HAP-1 (cell line): ENCODE results near the gene CMKLR1.

ENCODE experiments used
- DNase-seq, 2 experiments: peaks; one replicate each; pipeline ENCODE4 v3.0.0-alpha.2; 2016 to 2020; ENCODE audit warnings: low spot score in 2 of 2
- H3K27me3 ChIP-seq: fragments of 250-450 bp; sonication (Bioruptor Pico); 2 replicates; pipeline ENCODE4 v1.5.1; 2020; ENCODE audit warnings: low read depth, mild to moderate bottlenecking, moderate library complexity
- H3K36me3 ChIP-seq: fragments of 250-450 bp; sonication (Bioruptor Pico); replicated peaks from 2 replicates; pipeline ENCODE4 v1.5.1; 2020; ENCODE audit warnings: mild to moderate bottlenecking
- H3K4me1 ChIP-seq: fragments of 250-450 bp; sonication (Bioruptor Pico); 2 replicates; pipeline ENCODE4 v1.5.1; 2020; ENCODE audit warnings: mild to moderate bottlenecking
- H3K4me3 ChIP-seq: fragments of 250-450 bp; sonication (Bioruptor Pico); 2 replicates; pipeline ENCODE4 v1.5.1; 2020; ENCODE audit warnings: mild to moderate bottlenecking, moderate library complexity
- H3K9me3 ChIP-seq: fragments of 250-450 bp; sonication (Bioruptor Pico); 2 replicates; pipeline ENCODE4 v1.5.1; 2020; ENCODE audit warnings: mild to moderate bottlenecking, moderate library complexity
- in situ Hi-C: fragments of 300-500 bp; cut with MboI; formaldehyde crosslinking; loops from 3 replicates; pipeline ENCODE4 v1.14.3; 2020; ENCODE audit warnings: low sequenced_read_pairs, inconsistent platforms, mixed read lengths

The CMKLR1 gene

GRCh38 chr12:108254517-108255251 is 84.4 kb downstream of the CMKLR1 start:
- no peak overlapping the region for H3K4me3 ChIP-seq
- no peak for DNase-seq
- no peaks in the 10 kb centered on the region for H3K9me3 ChIP-seq
- H3K36me3 ChIP-seq = no peaks in the 10 kb centered on the region
- no peaks in the 10 kb centered on the region for H3K4me1 ChIP-seq
- peaks cover 3% of the 10 kb centered on the region; the same call in 1 of the 2 replicates for H3K27me3 ChIP-seq
- in situ Hi-C loops = no loop called here

- H3K4me1 ChIP-seq = no peaks in the 10 kb centered on the region
- H3K27me3 ChIP-seq = peaks cover 3% of the 10 kb centered on the region; the same call in 1 of the 2 replicates
- no peaks in the 10 kb centered on the region for H3K9me3 ChIP-seq
- H3K4me3 ChIP-seq = no peak overlapping the region
- DNase-seq = no peak
- H3K36me3 ChIP-seq = no peaks in the 10 kb centered on the region
- in situ Hi-C loops = no loop called here
Observed at GRCh38 chr12:108254030-108254429, 85.1 kb downstream of the CMKLR1 start.

GRCh38 chr12:108253540-108253939 is 85.6 kb downstream of the CMKLR1 start:
- Histone ChIP-seq H3K9me3 (no peaks in the 10 kb centered on the region), H3K36me3 (no peaks in the 10 kb centered on the region), H3K4me3 (no peak overlapping the region), H3K27me3 (peaks cover 3% of the 10 kb centered on the region; the same call in 1 of the 2 replicates), H3K4me1 (no peaks in the 10 kb centered on the region)
- in situ Hi-C loops = no loop called here
- no peak for DNase-seq

DNA sequence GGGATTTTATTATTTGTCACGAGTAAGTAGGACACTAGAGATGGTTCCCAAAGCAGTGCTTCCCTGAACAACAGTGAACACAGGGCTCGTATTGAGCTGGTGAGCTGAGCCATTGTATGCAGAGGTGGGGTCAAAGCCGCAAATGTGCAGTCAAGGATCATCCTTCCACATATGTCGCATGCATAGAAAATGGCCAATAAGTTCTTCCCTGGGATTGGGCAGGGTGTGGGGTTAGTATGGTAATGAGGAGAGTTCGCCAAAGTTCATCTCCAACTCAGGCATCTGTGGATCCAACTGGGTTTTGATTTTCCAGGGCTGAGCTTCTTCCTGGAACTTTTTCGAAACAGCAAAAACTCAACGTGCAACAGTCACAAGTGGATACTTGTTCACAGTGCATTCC is 86.6 kb downstream of the CMKLR1 start:
- DNase-seq = no peak
- in situ Hi-C loops = no loop called here
- Histone ChIP-seq H3K4me3 (no peak overlapping the region), H3K9me3 (no peaks in the 10 kb centered on the region), H3K4me1 (no peaks in the 10 kb centered on the region), H3K27me3 (peaks cover 3% of the 10 kb centered on the region; the same call in 1 of the 2 replicates), H3K36me3 (no peaks in the 10 kb centered on the region)

DNA sequence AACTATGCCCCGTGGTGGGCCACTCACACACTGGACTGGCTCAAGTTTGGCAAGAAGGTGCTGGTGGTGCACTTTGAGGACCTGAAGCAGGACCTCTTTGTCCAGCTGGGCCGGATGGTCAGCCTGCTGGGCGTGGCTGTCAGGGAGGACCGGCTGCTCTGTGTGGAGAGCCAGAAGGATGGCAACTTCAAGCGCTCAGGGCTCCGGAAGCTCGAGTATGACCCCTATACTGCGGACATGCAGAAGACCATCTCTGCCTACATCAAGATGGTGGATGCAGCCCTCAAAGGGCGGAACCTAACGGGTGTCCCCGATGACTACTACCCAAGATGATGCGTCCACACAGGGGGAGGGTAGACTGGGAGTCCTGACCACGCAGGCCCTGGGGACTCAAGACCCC is 91.1 kb downstream of the CMKLR1 start:
- Histone ChIP-seq H3K9me3 (no peaks in the 10 kb centered on the region), H3K4me1 (no peaks in the 10 kb centered on the region), H3K36me3 (no peaks in the 10 kb centered on the region), H3K4me3 (no peak overlapping the region), H3K27me3 (0 out of 2 replicates have a peak, but pooled peaks cover 3% of the 10 kb centered on the region)
- in situ Hi-C loops = no loop called here
- DNase-seq = no peak

DNA sequence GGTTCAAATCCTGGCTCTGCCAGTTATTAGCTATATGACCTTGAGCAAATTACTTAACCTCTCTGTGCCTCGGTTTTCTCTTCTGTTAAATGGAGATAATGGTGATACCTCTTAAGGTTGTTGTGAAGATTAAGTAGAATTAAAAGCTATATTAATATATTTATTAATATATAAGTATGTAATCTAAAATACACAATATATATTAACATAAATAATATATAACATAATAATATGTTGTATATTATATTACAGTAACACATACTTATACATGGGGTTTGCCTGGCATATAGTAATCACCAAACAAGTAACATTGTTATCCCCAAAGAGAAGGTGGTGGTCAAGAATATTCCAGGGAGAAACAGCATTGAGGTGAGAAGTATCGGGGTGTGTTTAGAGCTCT is 92.0 kb downstream of the CMKLR1 start:
- in situ Hi-C loops = no loop called here

DNA sequence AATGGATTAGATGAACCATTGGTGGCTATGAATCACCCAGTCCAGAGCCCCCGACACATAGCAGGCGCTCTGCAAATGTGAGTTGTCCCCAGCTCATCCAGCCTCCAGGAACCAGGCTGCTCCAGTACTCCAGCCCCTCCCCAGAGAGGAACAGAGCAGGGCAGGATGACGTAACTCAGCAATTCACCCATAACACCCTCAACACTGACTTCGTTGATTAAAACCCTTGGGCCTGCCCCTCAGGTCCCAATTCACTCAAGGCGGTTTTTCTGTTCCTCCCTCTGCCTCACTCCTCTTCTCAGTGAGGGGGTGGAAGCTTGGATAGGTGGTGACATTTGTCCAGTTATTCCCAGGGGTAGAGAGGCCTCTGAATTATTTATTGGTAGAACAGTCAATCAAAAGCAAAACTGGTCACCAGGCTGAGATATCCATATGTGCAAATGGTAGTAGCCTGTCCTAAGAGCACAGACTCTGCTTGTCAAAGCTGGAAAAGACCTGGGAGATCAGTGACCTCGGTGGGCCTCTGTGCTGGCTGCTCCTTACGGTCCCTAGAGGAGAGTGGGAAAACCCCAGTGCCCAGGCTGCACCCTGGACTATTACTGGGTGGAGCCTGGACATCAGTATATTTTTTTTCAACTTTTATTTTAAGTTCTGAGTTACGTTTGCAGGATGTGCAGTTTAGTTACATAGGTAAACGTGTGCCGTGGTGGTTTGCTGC is 97.0 kb downstream of the CMKLR1 start:
- no peak for DNase-seq

More for the DNA sequence above, 92.0 kb downstream of the CMKLR1 start:
- Histone ChIP-seq H3K4me1 (no peaks in the 10 kb centered on the region), H3K4me3 (no peak overlapping the region), H3K9me3 (no peaks in the 10 kb centered on the region), H3K27me3 (no peaks in the 10 kb centered on the region), H3K36me3 (no peaks in the 10 kb centered on the region)
- no peak for DNase-seq

GRCh38 chr12:108240928-108241327 is 98.2 kb downstream of the CMKLR1 start:
- Histone ChIP-seq H3K9me3 (no peaks in the 10 kb centered on the region), H3K27me3 (no peaks in the 10 kb centered on the region), H3K4me1 (no peaks in the 10 kb centered on the region), H3K36me3 (no peaks in the 10 kb centered on the region), H3K4me3 (no peak overlapping the region)
- no peak for DNase-seq
- in situ Hi-C loops = no loop called here

More for the DNA sequence above, 97.0 kb downstream of the CMKLR1 start:
- in situ Hi-C loops = no loop called here
- Histone ChIP-seq H3K27me3 (no peaks in the 10 kb centered on the region), H3K36me3 (no peaks in the 10 kb centered on the region), H3K4me3 (no peak overlapping the region), H3K9me3 (no peaks in the 10 kb centered on the region), H3K4me1 (no peaks in the 10 kb centered on the region)

GRCh38 chr12:108240027-108240785 is 98.9 kb downstream of the CMKLR1 start:
- in situ Hi-C loops = no loop called here
- no peak overlapping the region for H3K4me3 ChIP-seq
- H3K36me3 ChIP-seq = no peaks in the 10 kb centered on the region
- H3K4me1 ChIP-seq = no peaks in the 10 kb centered on the region
- no peaks in the 10 kb centered on the region for H3K27me3 ChIP-seq
- H3K9me3 ChIP-seq = no peaks in the 10 kb centered on the region
- DNase-seq = no peak

DNA sequence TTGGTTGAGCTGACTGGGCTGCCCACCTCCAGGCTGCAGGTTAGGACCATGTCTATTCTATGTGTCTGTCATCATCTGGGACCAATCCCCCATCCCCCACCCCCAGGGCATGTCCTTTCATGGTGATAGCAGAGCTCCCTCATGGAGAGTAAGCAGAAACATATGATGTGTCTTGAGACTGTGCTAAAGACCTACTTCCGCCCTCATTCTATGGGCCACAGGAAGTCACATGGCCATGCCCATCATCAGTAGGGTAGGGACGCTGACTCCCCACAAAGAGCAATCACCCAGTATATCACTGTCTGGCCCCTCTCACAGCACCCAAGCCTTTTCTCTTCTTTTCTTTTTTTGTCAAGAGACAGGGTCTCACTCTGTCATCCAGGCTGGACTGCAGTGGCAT is 99.7 kb downstream of the CMKLR1 start:
- Histone ChIP-seq H3K4me1 (no peaks in the 10 kb centered on the region), H3K4me3 (no peak overlapping the region), H3K9me3 (no peaks in the 10 kb centered on the region), H3K36me3 (no peaks in the 10 kb centered on the region), H3K27me3 (no peaks in the 10 kb centered on the region)
- DNase-seq = no peak
- in situ Hi-C loops = no loop called here

DNA sequence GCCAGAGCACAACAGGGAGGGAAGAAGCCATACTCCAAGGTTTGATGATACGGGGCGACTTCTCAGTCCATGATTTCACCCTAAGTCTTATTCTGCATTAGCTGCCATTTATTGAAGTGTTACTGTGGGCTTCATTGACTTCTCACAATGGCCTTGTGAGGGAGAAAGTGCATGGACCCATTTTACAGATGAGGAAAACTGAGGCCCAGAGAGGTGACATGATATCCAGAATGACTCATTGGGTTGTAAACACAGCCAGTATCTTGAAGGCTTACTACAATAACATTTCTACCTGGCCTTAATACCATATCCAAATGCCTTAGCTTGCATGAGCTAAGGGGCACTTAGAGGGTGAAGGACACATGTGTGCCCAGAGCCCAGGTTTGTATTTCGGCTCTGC is 100.6 kb downstream of the CMKLR1 start:
- H3K27me3 ChIP-seq = no peaks in the 10 kb centered on the region
- DNase-seq = no peak
- no peaks in the 10 kb centered on the region for H3K9me3 ChIP-seq
- H3K4me3 ChIP-seq = no peak overlapping the region
- H3K36me3 ChIP-seq = no peaks in the 10 kb centered on the region
- no peaks in the 10 kb centered on the region for H3K4me1 ChIP-seq
- in situ Hi-C loops = no loop called here
